Adrenal gland (tissue), 5 donors: ENCODE data around the gene NAA40.

Experiments
- POLR2A ChIP-seq, 2 donors: fragments of 450-650 bp; IDR thresholded peaks; one replicate each; pipeline ENCODE4 v1.6.1; 2017; ENCODE audit warnings: antibody characterized with exemption in 2 of 2, mild to moderate bottlenecking in 2 of 2, moderate library complexity in 1 of 2
- TF ChIP-seq, protein P1 (sequence below), 6 experiments: fragments of 450-650 bp in 4 of 6; fragments of 200-600 bp in 2 of 6; sonication (generic) in 1 of 6; IDR thresholded peaks; 1 replicate in 5 of 6; 2 replicates in 1 of 6; pipeline versions ENCODE4 v1.5.1 to v1.8.0; 2016 to 2021; ENCODE audit warnings: antibody characterized with exemption in 6 of 6, mild to moderate bottlenecking in 2 of 6, moderate library complexity in 1 of 6
- donor health status: DM: no; HTN: no; CAD: no.

DNA sequence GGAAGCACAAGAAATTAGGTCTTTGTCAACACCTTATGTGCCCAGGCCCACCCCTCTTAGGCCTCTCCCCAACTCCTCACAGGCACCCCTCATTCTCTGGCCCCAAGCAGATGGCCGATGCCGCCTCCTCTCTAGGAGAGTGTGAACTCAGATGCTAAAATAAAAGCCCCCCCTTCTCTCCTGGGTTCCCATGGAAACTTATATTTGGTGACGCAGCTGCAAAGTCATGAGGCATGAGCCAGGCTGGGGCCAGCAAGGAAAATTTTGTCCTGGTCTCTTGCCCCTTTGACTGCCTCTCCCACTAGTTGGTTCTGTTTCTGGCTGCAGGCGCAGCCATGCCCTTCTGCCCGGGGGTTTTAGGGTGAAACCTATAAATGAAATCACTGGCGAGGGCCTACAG, 33.6 kb upstream of the NAA40 start:
- TF ChIP-seq, protein P1, sequence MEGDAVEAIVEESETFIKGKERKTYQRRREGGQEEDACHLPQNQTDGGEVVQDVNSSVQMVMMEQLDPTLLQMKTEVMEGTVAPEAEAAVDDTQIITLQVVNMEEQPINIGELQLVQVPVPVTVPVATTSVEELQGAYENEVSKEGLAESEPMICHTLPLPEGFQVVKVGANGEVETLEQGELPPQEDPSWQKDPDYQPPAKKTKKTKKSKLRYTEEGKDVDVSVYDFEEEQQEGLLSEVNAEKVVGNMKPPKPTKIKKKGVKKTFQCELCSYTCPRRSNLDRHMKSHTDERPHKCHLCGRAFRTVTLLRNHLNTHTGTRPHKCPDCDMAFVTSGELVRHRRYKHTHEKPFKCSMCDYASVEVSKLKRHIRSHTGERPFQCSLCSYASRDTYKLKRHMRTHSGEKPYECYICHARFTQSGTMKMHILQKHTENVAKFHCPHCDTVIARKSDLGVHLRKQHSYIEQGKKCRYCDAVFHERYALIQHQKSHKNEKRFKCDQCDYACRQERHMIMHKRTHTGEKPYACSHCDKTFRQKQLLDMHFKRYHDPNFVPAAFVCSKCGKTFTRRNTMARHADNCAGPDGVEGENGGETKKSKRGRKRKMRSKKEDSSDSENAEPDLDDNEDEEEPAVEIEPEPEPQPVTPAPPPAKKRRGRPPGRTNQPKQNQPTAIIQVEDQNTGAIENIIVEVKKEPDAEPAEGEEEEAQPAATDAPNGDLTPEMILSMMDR (IDR thresholded peaks at IDR 0.05): no peak
- no peak for TF ChIP-seq POLR2A (IDR thresholded peaks at IDR 0.05)
